Adrenal gland (tissue), 5 donors: ENCODE measurements around the gene AFAP1.

Experiments used
- CTCF ChIP-seq, 6 experiments: fragments of 450-650 bp in 4 of 6; fragments of 200-600 bp in 2 of 6; sonication (generic) in 1 of 6; IDR thresholded peaks; 1 replicate in 5 of 6; 2 replicates in 1 of 6; pipeline versions ENCODE4 v1.5.1 to v1.8.0; 2016 to 2021; ENCODE audit warnings: antibody characterized with exemption in 6 of 6, mild to moderate bottlenecking in 2 of 6, moderate library complexity in 1 of 6
- POLR2A ChIP-seq, 2 donors: fragments of 450-650 bp; IDR thresholded peaks; one replicate each; pipeline ENCODE4 v1.6.1; 2017; ENCODE audit warnings: antibody characterized with exemption in 2 of 2, mild to moderate bottlenecking in 2 of 2, moderate library complexity in 1 of 2
- donor health status: DM: no; HTN: no; CAD: no.

GRCh38 chr4:7938266-7938608 is 1.4 kb downstream of the AFAP1 start:
- TF ChIP-seq POLR2A (IDR thresholded peaks at IDR 0.05) (no peak), CTCF (IDR thresholded peaks at IDR 0.05) (no peak)
